Inflammatory macrophage treated with lipopolysaccharide for 1 hour (primary cell): ENCODE results near the gene KRTAP9-7.
A peak's percentile ranks its signal among the peaks of the same experiment; 100 is the strongest.

Experiments
- DNase-seq, 2 donors: peaks; one replicate each; pipeline ENCODE4 v3.0.0-alpha.2; 2020 to 2022

KRTAP9-7 gene

DNA sequence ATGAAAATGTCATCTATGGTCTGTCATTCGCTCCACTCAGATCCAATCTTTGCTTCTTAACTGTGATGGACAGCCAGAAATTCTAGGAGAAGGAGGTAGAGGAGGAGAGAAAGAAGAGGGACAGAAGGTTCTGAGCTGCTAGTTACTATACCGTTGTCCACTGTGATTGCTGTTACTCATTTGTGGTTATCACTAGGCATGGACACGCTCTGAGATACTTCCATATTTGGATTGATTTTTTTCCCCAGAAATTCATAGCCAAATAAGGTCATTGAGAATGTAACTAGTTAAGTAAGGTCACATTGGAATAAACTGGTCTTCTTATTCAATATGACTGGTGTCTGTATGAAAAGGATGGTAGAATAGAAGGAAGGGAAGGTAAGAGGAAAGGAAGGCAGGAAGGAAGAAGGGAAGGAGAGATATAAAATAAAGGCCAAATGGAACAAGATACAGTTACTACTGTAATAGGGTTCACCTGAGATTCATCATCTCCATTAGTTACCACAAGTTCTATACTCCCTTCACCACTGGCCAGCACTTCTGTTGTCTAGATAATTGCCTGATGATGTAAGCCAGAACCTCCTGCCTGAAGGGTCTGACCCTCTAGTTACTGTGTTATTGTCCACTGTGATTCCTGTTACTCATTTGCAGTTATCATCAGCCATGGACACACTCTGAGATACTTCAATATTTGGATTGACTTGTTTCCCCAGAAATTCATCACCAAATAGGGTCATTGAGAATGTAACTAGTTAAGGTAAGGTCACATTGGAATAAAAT is 2.9 kb downstream of the KRTAP9-7 start:
- DNase-seq: no peak

DNA sequence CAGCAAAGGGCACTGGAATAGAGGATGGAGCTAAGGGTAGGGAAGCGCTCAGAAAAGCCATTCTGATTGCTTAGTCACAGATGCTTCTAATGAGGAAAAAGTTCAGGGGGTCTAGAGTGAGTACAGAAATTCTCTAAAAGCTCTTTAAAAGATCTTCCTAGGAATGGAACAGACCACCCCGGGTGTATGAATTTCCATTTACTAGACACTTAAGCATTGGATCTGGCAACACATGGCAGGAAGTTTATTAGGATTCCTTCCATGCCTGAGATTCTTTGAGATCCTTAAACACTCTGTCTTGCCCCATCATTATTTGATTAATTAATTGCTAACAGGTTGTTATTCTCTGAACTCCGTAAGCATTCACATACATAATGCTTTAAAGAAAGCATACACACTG is 8.5 kb downstream of the KRTAP9-7 start:
- no peak for DNase-seq

- peak; percentile 26 to 31 for DNase-seq
Measured at GRCh38 chr17:41284546-41284945, 9.0 kb downstream of the KRTAP9-7 start.

DNA sequence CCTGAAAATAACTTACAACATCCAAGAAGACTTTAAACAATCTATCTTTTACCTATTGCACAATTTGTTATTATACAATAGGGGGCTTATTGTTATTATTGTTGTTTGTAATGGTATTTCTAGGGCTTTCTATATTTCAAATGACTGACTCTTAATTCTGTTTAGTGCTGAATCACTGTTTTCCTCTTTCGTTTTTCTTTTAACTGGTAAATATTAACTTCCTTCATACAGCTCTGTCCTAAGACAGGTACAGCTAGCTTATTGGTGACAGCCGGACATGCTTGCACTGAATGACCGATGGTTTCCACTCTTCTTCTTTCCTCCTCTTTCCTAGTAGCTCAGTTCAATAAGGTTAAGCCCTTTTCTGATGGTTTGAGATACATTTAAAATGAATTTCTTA is 11.6 kb downstream of the KRTAP9-7 start:
- DNase-seq: no peak

DNA sequence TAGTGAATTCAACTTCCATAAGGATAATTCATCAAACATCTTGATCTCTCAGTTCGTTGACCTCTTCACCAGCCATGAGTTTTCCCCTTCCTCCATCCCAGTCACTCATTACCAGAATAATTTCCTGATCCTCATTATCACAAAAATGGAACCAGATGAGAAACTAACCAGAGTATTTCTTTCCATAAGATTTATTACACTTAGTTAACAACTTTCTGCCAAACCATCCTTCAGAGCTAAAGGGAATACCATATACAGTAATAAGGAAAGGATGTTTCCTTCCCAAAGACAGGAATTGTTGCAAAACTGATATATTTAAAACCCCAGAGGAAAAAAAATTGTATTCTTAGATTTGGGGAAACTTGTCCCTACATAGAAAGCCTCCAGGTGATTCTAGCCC is 18.5 kb downstream of the KRTAP9-7 start:
- DNase-seq: no peak

DNA sequence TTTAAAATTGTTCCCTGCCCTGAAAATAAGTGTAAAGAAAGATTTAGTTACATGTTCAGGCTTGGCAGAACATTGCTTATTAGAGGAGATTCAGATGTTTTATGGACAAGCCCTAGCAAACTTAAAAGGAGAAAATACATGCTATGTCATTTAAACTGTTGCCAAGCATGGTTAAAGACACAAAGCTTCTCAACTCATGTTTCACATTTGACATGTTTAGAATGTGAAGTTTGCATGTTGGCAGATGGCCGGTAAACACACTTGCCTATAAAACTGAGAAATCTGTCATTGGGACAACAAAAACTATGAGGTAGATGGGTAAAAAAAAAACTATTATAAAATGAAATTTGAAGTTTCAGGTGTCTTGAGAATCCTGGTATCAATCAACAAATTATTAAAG is 21.3 kb downstream of the KRTAP9-7 start:
- no peak for DNase-seq

DNA sequence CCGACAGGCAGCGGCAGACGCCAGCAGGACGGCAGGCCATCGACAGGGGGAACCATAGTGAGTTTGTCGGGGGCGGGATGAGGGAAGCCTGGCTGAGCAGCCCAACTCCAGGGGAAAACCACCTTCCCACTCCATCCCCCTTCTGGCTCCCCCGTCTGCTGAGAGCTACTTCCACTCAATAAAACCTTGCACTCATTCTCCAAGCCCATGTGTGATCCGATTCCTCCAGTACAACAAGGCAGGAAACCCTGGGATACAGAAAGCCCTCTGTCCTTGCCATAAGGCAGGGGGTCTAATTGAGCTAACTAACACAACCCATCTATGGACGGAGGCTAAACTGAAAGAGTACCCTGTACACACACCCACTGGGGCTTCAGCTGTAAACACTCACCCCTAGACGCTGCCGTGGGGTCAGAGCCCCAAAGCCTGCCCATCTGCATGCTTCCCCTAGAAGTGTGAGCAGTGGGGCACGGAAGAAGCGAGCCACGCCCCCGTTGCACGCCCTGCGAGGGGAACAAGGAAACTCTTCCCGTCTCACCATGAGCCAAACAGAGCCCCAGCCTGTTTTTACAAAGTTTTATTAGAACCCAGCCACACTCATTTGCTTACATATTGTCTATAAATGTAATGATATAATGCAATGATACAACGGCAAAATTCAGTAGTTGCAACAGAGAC is 23.1 kb downstream of the KRTAP9-7 start:
- no peak for DNase-seq

- DNase-seq: no peak
Measured at GRCh38 chr17:41301204-41301790, 25.8 kb downstream of the KRTAP9-7 start.

DNA sequence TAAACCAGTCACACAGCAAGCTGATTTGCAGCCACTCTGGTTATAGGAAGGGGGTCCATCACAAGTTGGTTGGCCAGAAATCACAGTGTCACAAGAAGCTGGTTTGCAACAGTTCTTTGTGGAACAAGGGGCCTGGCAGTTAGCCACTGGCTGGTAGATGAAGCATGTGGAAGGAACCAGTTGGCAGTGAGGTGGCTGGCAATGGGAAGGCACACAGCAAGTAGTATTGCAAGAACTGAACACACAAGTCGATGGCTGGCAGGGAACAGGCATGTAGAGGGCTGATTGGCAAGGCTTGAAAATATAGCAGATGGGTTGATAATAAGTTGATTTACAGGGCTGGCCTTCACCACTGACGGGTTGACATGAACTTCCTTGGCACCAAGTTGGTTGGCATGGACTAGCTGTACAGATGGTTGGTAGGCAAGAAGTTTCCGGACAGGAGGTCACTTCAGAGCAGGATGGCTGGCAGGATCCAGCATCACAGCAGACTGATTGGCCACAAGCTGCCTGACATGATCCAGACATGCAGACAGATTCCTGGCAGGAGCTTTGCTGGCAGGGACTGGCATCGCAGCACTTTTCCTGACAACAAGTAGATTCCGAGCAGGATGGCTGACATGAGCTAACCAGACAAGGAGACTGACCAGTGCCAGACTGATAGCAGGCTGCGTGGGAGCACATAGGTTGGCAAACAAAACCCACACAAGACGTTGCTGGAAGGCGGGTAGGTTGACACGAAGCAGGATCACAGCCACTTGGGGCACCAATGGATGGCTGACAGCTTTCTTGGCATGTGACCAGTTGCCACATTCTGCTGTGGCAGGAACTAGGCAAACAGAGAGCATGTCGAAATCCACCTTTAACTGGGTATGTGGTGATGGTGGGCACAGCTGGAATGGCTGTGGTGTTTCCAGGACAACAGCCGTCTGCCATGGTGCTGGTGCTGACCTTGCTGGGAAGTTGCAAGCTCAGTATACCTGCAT is 26.7 kb downstream of the KRTAP9-7 start, which contains the start of gene KRTAP29-1:
TSS of gene KRTAP29-1 (minus strand) at position 936 of the 986 bp plus-strand sequence. CDS start at position 936, 0 bp downstream.
- peak in 1 of 2 donors; percentile 9 for DNase-seq

DNA sequence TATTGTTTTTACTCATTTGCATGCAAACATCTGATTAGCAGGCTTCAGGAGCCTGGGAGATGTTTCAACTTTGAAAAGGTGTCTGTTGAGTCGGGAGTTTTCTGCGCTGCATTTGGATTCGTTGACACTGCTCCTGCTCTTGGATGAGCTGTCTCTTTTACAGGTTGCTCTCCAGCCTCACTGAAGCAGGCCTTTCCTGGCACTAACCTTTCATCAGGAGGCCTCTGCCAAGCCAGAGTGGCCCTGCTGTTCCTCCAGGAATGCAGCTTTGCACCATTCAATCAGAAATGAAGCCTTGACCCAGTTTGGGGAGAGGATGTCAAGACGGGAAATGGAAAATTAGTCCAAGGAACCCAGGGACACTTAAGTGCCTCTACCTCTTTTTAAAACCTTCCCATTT is 27.5 kb downstream of the KRTAP9-7 start:
- DNase-seq: no peak

DNA sequence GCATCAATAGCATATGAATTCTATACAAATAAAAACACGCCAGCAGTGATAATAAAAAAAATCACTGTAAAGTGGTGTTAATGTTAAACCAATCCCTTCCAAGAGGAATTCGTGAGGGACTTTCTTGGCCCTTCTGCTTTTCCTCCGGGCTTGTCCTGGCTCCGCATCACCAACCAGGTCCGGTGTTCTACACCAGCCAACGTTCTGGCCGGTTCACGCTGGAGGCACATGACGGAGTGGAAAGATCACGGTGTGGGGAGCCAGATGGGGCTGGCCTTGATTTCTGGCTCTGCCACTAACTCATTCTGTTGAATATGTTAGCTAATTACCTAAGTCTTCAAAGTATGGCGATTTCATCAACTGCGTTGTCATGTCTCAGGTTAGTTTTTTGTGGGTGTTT is 28.6 kb downstream of the KRTAP9-7 start:
- no peak for DNase-seq

DNA sequence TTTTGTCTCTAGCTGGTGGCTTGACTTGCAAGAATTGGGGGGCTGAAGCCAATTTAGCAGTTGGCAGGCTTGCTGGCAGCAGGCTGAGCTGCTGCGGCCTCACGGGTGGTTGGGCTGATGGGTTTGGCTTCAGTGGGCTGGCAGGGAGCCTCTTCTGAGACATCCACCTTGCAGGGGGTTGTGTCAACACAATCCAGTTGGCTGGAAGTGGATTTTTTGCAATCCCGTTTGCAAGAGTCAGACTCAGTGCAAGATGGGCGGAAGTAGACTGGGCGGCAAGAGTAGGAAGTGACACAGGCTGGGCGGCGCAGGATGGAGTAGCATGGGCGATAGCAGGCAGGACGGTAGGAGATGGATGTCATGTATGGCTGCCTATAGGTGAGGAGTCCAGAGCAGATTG is 32.1 kb downstream of the KRTAP9-7 start:
- peak; percentile 13 to 18 for DNase-seq

DNA sequence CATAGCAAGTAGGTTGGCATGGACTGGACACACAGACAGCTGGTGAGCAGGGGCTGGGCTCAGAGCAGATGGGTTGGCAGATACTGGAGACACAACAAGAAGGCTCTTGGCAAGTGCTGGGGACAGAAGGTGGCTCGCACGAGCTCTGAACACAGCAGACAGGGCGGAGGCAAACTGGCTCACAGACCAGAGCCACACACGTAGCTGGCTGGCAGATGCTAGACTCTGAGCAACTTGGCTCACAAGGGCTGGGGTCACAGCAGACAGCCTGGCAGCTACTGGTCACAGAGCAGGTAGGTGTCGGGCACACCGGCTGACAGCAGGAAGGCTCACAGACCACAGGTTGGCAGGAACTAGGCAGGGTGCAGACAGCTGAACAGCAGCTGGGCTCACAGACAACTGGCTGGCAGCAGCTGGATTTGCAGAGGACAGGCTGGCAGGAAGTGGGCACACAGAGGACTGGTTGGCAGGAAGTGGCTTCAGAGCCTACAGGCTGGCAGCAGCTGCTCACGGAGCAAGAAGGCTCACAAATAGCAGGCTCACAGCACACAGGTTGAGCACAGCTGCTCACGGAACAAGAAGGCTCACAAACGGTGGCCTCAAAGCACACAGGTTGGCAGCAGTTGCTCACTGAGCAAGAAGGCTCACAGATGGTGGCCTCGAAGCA is 32.9 kb downstream of the KRTAP9-7 start:
- DNase-seq: no peak

DNA sequence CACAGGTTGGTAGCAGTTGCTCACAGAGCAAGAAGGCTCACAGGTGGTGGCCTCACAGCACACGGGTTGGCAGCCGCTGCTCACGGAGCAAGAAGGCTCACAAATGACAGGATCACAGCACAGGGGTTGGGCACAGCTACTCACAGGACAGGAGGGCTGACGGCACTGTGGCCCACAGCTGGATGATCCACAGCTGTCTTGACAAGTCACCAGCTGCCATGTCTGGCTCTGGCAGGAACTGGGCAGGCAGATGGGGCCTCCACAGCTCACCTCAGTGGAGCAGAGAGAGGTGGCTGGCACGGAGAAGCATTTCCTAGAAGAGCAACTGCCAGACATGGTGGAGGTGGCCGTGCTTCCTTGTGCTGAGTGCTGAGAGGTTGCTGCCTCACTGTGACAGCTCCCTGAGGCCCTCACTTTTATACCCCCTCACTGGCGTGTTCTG is 33.4 kb downstream of the KRTAP9-7 start, which contains the start of gene KRTAP16-1:
TSS of gene KRTAP16-1 (minus strand) at position 392 of the 442 bp plus-strand sequence. CDS start at position 336, 56 bp downstream.
- no peak for DNase-seq

GRCh38 chr17:41311111-41311510 is 35.6 kb downstream of the KRTAP9-7 start:
- DNase-seq: no peak

- no peak for DNase-seq
Measured at GRCh38 chr17:41315204-41315794, 39.8 kb downstream of the KRTAP9-7 start, which contains the start of gene KRTAP17-1. KRTAP17-1 (minus strand) TSS chr17:41315710; CDS start chr17:41315650, 60 bp downstream.

DNA sequence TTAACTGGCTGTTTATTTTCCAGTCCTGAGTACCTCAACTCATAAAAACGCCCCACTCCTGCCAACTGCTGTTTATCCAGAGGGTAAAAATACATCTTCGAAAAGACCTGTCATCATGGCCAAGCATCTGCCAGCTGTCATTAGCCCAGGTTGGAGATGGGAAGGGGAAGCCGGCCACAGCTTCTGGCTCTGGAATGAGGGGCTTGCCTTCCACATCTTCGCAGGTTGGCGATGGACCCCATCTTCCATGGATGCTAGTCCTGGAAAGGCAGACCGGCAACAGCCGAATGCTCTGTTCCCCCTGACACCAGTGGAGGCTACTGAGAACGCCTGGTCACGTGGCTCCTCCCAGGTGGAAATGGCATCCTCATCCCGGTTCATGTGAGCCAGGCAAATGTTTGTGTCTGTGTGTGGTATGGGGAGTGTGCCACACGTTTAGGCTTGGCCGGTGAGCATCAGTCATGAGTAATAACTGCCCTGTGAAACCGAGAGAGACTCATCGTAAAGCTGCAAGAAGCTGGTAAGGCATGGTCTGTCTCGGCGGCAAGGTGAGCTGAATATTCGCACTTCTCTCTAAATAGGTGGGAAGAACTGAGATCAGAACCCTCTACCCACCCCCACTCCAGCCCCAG is 40.4 kb downstream of the KRTAP9-7 start:
- DNase-seq: no peak

GRCh38 chr17:41318231-41318630 is 42.7 kb downstream of the KRTAP9-7 start:
- peak; percentile 4 to 55 for DNase-seq

- DNase-seq: peak; percentile 17 to 35
Measured at GRCh38 chr17:41322094-41322902, 46.8 kb downstream of the KRTAP9-7 start.
